ENCODE measurements around the gene TMEM11.

GRCh38 chr17:21248500-21248899, 34.5 kb upstream of the TMEM11 start:
- TF ChIP-seq, protein P1, sequence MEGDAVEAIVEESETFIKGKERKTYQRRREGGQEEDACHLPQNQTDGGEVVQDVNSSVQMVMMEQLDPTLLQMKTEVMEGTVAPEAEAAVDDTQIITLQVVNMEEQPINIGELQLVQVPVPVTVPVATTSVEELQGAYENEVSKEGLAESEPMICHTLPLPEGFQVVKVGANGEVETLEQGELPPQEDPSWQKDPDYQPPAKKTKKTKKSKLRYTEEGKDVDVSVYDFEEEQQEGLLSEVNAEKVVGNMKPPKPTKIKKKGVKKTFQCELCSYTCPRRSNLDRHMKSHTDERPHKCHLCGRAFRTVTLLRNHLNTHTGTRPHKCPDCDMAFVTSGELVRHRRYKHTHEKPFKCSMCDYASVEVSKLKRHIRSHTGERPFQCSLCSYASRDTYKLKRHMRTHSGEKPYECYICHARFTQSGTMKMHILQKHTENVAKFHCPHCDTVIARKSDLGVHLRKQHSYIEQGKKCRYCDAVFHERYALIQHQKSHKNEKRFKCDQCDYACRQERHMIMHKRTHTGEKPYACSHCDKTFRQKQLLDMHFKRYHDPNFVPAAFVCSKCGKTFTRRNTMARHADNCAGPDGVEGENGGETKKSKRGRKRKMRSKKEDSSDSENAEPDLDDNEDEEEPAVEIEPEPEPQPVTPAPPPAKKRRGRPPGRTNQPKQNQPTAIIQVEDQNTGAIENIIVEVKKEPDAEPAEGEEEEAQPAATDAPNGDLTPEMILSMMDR (IDR thresholded peaks at IDR 0.05; ENCODE audit: insufficient read depth, low read depth, low read length): no peak
- TF ChIP-seq EZH2 (IDR thresholded peaks at IDR 0.05; ENCODE audit: insufficient read depth, low read length): no peak
